Activated T-helper 2 cell treated with anti-CD3 and anti-CD28 coated beads, Interferon-gamma antibody, Interleukin-2, Interleukin-4, amounts not matched to agents 10 μg/mL and 5 μg/mL and 100 μg/mL, durations not matched to agents 14 hours and 24 hours and 36 hours (primary cell): Measurements from ENCODE around the gene GRM5. TPM values are rescaled to one million over a fixed set of nuclear protein-coding genes. Genes with fewer than 3 reads are reported as not detected.
"Not testable (repeated sequence)": the region's sequence is repeated elsewhere in the genome, so short reads cannot be mapped to it uniquely, and the experiment has no call there.

Experiments
- DNase-seq: peaks from one replicate; pipeline ENCODE4 v3.0.0; 2021; ENCODE audit warnings: low spot score
- H3K27ac Mint-ChIP-seq: one replicate; pipeline ENCODE4 v1.8.0; 2021; ENCODE audit warnings: mixed read lengths
- H3K27me3 Mint-ChIP-seq: one replicate; pipeline ENCODE4 v1.8.0; 2021; ENCODE audit warnings: low read depth, mixed read lengths
- H3K36me3 Mint-ChIP-seq: one replicate; pipeline ENCODE4 v1.8.0; 2021; ENCODE audit warnings: low read depth, mixed read lengths
- H3K4me1 Mint-ChIP-seq: one replicate; pipeline ENCODE4 v1.8.0; 2021; ENCODE audit warnings: low read depth, mixed read lengths
- H3K4me3 Mint-ChIP-seq: one replicate; pipeline ENCODE4 v1.8.0; 2021; ENCODE audit warnings: low read depth, mild to moderate bottlenecking, moderate library complexity, mixed read lengths
- H3K9me3 Mint-ChIP-seq: one replicate; pipeline ENCODE4 v1.8.0; 2021; ENCODE audit warnings: mixed read lengths
- intact Hi-C: fragments of 100-400 bp; cut with micrococcal nuclease; formaldehyde crosslinking; loops from one replicate; pipeline ENCODE4 v1.15.1; 2023
- total RNA-seq: library from RNA; stranded (reverse); gene quantifications from 2 replicates; pipeline ENCODE4 v1.2.3, GENCODE V29; 2022

Gene GRM5
- total RNA-seq, 1 donor from 2014 or later, result not detected

DNA sequence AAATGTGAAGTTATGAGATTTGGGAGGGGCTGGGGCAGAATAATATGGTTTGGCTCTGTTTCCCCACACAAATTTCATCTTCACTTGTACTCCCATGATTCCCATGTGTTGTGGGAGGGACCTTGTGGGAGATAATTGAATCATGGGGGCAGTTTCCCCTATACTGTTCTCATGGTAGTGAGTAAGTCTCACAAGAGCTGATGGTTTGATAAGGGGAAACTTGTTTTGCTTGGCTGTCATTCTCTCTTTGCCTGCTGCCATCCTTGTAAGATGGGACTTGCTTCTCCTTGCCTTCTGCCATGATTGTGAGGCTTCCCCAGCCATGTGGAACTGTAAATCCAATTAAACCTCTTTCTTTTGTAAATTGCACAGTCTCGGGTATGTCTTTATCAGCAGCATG, 531.1 kb downstream of the GRM5 start:
- H3K4me3 Mint-ChIP-seq, H3K27me3 Mint-ChIP-seq, DNase-seq, H3K27ac Mint-ChIP-seq, H3K36me3 Mint-ChIP-seq, H3K9me3 Mint-ChIP-seq: not testable (repeated sequence)
- intact Hi-C loops, result loop anchor here (5.0 to 10.0 kb wide), 2 partner anchors 177 to 230 kb away; no protein-coding TSS in a partner anchor
- peaks cover 20% of the 10 kb centered on the region for H3K4me1 Mint-ChIP-seq

DNA sequence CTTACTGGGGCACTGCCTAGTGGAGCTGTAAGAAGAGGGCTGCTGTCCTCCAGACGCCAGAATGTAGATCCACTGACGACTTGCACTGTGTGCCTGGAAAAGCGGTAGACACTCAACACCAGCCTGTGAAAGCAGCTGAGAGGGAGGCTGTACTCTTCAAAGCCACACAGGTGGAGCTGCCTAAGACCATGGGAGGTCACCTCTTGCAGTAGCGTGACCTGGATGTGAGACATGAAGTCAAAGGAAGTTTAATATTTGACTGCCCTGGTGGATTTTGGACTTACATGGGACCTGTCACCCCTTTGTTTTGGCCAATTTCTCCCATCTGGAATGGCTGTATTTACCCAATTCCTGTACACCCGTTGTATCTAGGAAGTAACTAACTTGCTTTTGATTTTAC, 531.6 kb downstream of the GRM5 start:
- Mint-ChIP-seq H3K9me3 (no peaks in the 10 kb centered on the region), H3K27me3 (peaks cover 15% of the 10 kb centered on the region), H3K4me3 (no peak overlapping the region), H3K36me3 (no peaks in the 10 kb centered on the region), H3K27ac (no peak overlapping the region), H3K4me1 (peaks cover 20% of the 10 kb centered on the region)
- intact Hi-C loops, result loop anchor here (10.0 kb wide), 1 partner anchor 229 kb away; no protein-coding TSS in a partner anchor
- DNase-seq, result no peak

- no peaks in the 10 kb centered on the region for H3K36me3 Mint-ChIP-seq
These were observed 532.8 kb downstream of the GRM5 start for GRCh38 chr11:88533001-88533400.

DNA sequence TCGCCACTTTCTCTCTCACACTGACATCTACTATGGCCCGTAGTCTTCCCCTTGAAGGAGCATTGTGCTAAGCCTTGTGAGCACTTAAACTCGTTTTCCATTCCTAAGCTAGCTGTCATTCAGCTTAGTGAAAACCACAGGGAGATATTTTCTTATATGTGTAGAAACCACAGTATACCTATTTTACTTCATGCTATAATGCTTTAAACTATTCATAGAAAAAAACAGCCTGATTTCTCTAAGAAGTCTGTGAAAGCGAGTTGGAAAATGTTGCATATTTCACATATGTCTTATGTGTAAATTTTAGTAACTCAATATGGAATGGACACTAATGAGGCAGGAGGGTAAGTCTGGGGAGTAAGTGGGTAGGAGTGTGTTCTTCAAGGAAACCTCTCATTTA, 534.0 kb downstream of the GRM5 start:
- DNase-seq, result no peak
- intact Hi-C loops, result loop anchor here (10.0 kb wide), 1 partner anchor 227 kb away; no protein-coding TSS in a partner anchor
- Mint-ChIP-seq H3K36me3 (no peaks in the 10 kb centered on the region), H3K4me1 (peaks cover 20% of the 10 kb centered on the region), H3K27ac (no peak overlapping the region), H3K4me3 (no peak overlapping the region), H3K27me3 (peaks cover 27% of the 10 kb centered on the region), H3K9me3 (no peaks in the 10 kb centered on the region)

More at GRCh38 chr11:88533001-88533400, 532.8 kb downstream of the GRM5 start:
- Mint-ChIP-seq H3K27ac (no peak overlapping the region), H3K27me3 (peaks cover 18% of the 10 kb centered on the region), H3K4me3 (no peak overlapping the region), H3K4me1 (peaks cover 20% of the 10 kb centered on the region), H3K9me3 (no peaks in the 10 kb centered on the region)
- intact Hi-C loops, result loop anchor here (10.0 kb wide), 1 partner anchor 228 kb away; no protein-coding TSS in a partner anchor
- DNase-seq, result no peak

DNA sequence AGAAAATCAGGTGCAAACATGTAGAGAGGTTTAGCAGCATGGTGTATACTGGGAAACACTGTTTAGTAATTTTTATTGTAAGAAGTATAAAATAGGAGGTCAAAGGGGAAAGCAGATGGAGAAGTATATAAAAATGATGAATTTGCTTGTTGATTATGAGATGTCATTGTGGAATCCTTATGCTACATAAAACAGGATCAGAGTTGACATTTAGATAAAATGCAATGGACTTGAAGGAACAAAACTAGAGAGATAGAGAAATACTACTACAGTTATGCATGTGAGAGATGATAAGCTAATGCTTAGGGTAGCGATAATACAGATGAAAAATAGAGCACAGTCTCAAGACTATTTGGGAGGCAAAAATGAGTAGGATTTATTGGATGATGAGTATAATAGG, 536.4 kb downstream of the GRM5 start:
- Mint-ChIP-seq H3K4me1 (peaks cover 2% of the 10 kb centered on the region), H3K9me3 (no peaks in the 10 kb centered on the region), H3K36me3 (no peaks in the 10 kb centered on the region), H3K27me3 (peaks cover 29% of the 10 kb centered on the region), H3K27ac (no peak overlapping the region), H3K4me3 (no peak overlapping the region)
- intact Hi-C loops, result no loop called here
- no peak for DNase-seq

- no peak for DNase-seq
- H3K27ac Mint-ChIP-seq, result no peak overlapping the region
- no peaks in the 10 kb centered on the region for H3K36me3 Mint-ChIP-seq
- peaks cover 19% of the 10 kb centered on the region for H3K27me3 Mint-ChIP-seq
- intact Hi-C loops, result no loop called here
- no peak overlapping the region for H3K4me3 Mint-ChIP-seq
- no peaks in the 10 kb centered on the region for H3K4me1 Mint-ChIP-seq
- no peaks in the 10 kb centered on the region for H3K9me3 Mint-ChIP-seq
These were observed 542.3 kb downstream of the GRM5 start for GRCh38 chr11:88523386-88524071.

GRCh38 chr11:88522624-88523385, 543.0 kb downstream of the GRM5 start:
- Mint-ChIP-seq H3K27me3 (peaks cover 18% of the 10 kb centered on the region), H3K4me1 (no peaks in the 10 kb centered on the region), H3K9me3 (no peaks in the 10 kb centered on the region), H3K36me3 (no peaks in the 10 kb centered on the region), H3K4me3 (no peak overlapping the region), H3K27ac (no peak overlapping the region)
- no peak for DNase-seq
- intact Hi-C loops, result no loop called here

DNA sequence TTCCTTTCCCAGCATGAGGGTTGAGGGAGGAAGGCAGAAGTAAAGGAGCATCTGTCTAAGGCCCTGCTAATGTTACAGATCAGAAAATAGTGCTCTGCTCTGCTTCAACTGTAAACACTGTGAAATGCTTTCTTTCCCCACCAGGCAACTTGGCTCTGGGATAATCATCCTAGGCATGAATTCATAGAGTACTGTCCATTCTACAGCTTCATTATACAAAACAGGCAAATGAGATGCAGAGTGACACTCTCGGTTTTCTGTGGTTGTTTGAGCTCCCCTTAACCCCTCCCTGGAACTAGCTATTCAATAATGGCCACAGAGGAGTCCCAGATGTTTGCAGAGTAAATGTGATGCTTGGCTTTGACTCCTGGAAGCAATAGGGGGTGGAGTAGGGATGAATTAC, 544.0 kb downstream of the GRM5 start:
- H3K27ac Mint-ChIP-seq, result no peak overlapping the region
- H3K36me3 Mint-ChIP-seq, result no peaks in the 10 kb centered on the region
- intact Hi-C loops, result no loop called here
- DNase-seq, result no peak
- no peaks in the 10 kb centered on the region for H3K4me1 Mint-ChIP-seq
- no peak overlapping the region for H3K4me3 Mint-ChIP-seq
- H3K9me3 Mint-ChIP-seq, result no peaks in the 10 kb centered on the region
- H3K27me3 Mint-ChIP-seq, result peaks cover 13% of the 10 kb centered on the region

DNA sequence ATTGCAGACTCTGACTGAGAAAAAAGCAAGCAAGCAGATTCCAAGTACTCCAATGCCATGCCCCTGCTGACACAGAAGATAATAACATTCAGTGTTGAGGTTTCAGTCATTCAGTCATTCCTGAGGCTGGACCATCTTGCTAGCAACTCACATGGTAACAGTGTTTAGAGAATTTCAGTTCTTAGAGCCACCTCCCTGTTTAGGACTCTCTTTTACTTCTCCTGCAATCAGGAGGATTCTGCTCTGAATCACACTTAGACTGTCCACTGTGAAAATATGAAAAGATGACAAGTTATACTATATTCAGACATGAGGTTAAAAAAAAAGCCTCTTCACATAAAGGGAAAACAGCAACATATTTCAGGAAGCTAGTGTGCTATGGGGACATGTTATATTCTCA, 544.4 kb downstream of the GRM5 start:
- no peak overlapping the region for H3K27ac Mint-ChIP-seq
- no peak for DNase-seq
- no peaks in the 10 kb centered on the region for H3K9me3 Mint-ChIP-seq
- H3K27me3 Mint-ChIP-seq, result peaks cover 10% of the 10 kb centered on the region
- no peaks in the 10 kb centered on the region for H3K36me3 Mint-ChIP-seq
- H3K4me3 Mint-ChIP-seq, result no peak overlapping the region
- no peaks in the 10 kb centered on the region for H3K4me1 Mint-ChIP-seq
- intact Hi-C loops, result no loop called here

DNA sequence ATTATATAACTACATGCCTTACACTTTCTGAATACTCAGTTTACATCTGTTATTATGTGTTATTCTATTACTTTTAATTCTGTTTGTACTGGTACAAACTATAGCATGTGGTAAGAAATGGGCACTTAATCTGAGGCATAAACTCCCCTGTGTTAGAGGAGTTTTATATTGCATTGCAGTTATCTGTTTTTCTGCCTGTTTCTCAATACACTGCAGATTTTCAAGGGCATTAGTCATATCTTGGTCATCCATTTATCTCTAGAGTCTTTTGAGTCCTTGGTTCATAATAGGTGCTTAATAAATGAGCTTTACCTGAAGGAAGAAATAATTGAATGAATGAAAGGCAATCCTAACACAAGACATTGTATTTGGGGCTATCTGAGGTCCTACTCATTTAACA, 545.4 kb downstream of the GRM5 start:
- Mint-ChIP-seq H3K36me3 (no peaks in the 10 kb centered on the region), H3K9me3 (no peaks in the 10 kb centered on the region), H3K27me3 (peaks cover 13% of the 10 kb centered on the region), H3K27ac (no peak overlapping the region), H3K4me1 (no peaks in the 10 kb centered on the region), H3K4me3 (no peak overlapping the region)
- intact Hi-C loops, result no loop called here
- DNase-seq, result no peak

DNA sequence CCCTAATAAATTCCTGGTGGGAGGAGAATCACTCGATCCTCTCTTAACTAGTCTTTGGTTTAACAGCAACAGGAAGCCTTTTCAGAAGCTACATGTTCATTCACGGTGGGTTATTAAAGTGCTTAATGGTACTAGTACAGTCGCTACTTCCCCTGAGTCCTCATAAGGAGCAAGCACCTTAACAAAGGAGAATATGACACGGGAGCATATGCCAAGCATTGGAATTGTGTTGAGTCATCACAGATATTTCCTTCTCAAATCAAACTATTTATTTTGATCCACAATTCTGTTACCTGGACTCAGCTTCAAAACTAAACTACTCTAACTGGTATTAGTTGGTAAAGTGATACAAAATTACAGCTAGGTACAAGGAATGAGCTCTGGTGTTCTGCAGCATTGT, 550.8 kb downstream of the GRM5 start:
- intact Hi-C loops, result no loop called here
- Mint-ChIP-seq H3K9me3 (no peaks in the 10 kb centered on the region), H3K4me3 (no peak overlapping the region), H3K27me3 (peaks cover 59% of the 10 kb centered on the region), H3K36me3 (no peaks in the 10 kb centered on the region), H3K4me1 (no peaks in the 10 kb centered on the region), H3K27ac (no peak overlapping the region)
- no peak for DNase-seq

GRCh38 chr11:88511006-88511405, 554.8 kb downstream of the GRM5 start:
- Mint-ChIP-seq H3K27me3 (peaks cover 76% of the 10 kb centered on the region), H3K4me1 (peaks cover 4% of the 10 kb centered on the region), H3K4me3 (no peak overlapping the region), H3K9me3 (no peaks in the 10 kb centered on the region), H3K27ac (no peak overlapping the region), H3K36me3 (no peaks in the 10 kb centered on the region)
- intact Hi-C loops, result no loop called here
- DNase-seq, result no peak
